Liver (tissue), 3 donors: ENCODE results near the gene RNF13.
"Not testable (repeated sequence)": the region's sequence is repeated elsewhere in the genome, so short reads cannot be mapped to it uniquely, and the experiment has no call there.

Experiments used
- CTCF ChIP-seq: fragments of 150-350 bp; IDR thresholded peaks from 2 replicates; pipeline ENCODE4 v1.5.1; 2017; ENCODE audit warnings: improper control_type of control experiment, low read depth, low read length; ENCODE audit not compliant: missing input control
- EGR1 ChIP-seq, 2 donors: IDR thresholded peaks; 2 replicates each; pipeline ENCODE4 v1.6.1; 2016 to 2018; ENCODE audit warnings: antibody characterized with exemption in 2 of 2, low read depth in 2 of 2
- FOXA1 ChIP-seq: IDR thresholded peaks from 2 replicates; pipeline ENCODE4 v1.6.1; 2016; ENCODE audit warnings: antibody characterized with exemption
- GABPA ChIP-seq, 2 donors: IDR thresholded peaks in 1 of 2; conservative IDR thresholded peaks in 1 of 2; 2 replicates each; pipeline ENCODE4 v1.6.1; 2016; ENCODE audit warnings: antibody characterized with exemption in 2 of 2, mild to moderate bottlenecking in 1 of 2, moderate library complexity in 1 of 2
- MAX ChIP-seq: IDR thresholded peaks from 2 replicates; pipeline ENCODE4 v1.6.1; 2016; ENCODE audit warnings: antibody characterized with exemption
- SP1 ChIP-seq: IDR thresholded peaks from 2 replicates; pipeline ENCODE4 v1.6.1; 2018; ENCODE audit warnings: antibody characterized with exemption, mild to moderate bottlenecking
- YY1 ChIP-seq: IDR thresholded peaks from 2 replicates; pipeline ENCODE4 v1.6.1; 2016; ENCODE audit warnings: antibody characterized with exemption, mild to moderate bottlenecking
- TF ChIP-seq, protein P1 (sequence below): IDR thresholded peaks from 2 replicates; pipeline ENCODE4 v1.6.1; 2016; ENCODE audit warnings: antibody characterized with exemption, mild to moderate bottlenecking
- TF ChIP-seq, protein P2 (sequence below): IDR thresholded peaks from 2 replicates; pipeline ENCODE4 v1.6.1; 2016; ENCODE audit warnings: antibody characterized with exemption
- TF ChIP-seq, protein P3 (sequence below): IDR thresholded peaks from 2 replicates; pipeline ENCODE4 v1.6.1; 2016; ENCODE audit warnings: antibody characterized with exemption
- donor health status: healthy.
- donor health status: healthy.

- TF ChIP-seq CTCF; MAX; EGR1 (IDR thresholded peaks at IDR 0.05; ENCODE audit: low read depth in 2 of 2); GABPA (IDR thresholded peaks at IDR 0.05 in 1 of 2, conservative IDR thresholded peaks at IDR 0.05 in 1 of 2); SP1; FOXA1; YY1: not testable (repeated sequence)
- TF ChIP-seq, protein P1, sequence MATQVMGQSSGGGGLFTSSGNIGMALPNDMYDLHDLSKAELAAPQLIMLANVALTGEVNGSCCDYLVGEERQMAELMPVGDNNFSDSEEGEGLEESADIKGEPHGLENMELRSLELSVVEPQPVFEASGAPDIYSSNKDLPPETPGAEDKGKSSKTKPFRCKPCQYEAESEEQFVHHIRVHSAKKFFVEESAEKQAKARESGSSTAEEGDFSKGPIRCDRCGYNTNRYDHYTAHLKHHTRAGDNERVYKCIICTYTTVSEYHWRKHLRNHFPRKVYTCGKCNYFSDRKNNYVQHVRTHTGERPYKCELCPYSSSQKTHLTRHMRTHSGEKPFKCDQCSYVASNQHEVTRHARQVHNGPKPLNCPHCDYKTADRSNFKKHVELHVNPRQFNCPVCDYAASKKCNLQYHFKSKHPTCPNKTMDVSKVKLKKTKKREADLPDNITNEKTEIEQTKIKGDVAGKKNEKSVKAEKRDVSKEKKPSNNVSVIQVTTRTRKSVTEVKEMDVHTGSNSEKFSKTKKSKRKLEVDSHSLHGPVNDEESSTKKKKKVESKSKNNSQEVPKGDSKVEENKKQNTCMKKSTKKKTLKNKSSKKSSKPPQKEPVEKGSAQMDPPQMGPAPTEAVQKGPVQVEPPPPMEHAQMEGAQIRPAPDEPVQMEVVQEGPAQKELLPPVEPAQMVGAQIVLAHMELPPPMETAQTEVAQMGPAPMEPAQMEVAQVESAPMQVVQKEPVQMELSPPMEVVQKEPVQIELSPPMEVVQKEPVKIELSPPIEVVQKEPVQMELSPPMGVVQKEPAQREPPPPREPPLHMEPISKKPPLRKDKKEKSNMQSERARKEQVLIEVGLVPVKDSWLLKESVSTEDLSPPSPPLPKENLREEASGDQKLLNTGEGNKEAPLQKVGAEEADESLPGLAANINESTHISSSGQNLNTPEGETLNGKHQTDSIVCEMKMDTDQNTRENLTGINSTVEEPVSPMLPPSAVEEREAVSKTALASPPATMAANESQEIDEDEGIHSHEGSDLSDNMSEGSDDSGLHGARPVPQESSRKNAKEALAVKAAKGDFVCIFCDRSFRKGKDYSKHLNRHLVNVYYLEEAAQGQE = not testable (repeated sequence)
- TF ChIP-seq, protein P2, sequence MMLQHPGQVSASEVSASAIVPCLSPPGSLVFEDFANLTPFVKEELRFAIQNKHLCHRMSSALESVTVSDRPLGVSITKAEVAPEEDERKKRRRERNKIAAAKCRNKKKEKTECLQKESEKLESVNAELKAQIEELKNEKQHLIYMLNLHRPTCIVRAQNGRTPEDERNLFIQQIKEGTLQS = not testable (repeated sequence)
- TF ChIP-seq, protein P3, sequence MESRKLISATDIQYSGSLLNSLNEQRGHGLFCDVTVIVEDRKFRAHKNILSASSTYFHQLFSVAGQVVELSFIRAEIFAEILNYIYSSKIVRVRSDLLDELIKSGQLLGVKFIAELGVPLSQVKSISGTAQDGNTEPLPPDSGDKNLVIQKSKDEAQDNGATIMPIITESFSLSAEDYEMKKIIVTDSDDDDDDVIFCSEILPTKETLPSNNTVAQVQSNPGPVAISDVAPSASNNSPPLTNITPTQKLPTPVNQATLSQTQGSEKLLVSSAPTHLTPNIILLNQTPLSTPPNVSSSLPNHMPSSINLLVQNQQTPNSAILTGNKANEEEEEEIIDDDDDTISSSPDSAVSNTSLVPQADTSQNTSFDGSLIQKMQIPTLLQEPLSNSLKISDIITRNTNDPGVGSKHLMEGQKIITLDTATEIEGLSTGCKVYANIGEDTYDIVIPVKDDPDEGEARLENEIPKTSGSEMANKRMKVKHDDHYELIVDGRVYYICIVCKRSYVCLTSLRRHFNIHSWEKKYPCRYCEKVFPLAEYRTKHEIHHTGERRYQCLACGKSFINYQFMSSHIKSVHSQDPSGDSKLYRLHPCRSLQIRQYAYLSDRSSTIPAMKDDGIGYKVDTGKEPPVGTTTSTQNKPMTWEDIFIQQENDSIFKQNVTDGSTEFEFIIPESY = not testable (repeated sequence)
Observed at GRCh38 chr3:149829631-149830030, 16.6 kb downstream of the RNF13 start.
